ENCODE results near the gene DDX41.

The DDX41 gene

DNA sequence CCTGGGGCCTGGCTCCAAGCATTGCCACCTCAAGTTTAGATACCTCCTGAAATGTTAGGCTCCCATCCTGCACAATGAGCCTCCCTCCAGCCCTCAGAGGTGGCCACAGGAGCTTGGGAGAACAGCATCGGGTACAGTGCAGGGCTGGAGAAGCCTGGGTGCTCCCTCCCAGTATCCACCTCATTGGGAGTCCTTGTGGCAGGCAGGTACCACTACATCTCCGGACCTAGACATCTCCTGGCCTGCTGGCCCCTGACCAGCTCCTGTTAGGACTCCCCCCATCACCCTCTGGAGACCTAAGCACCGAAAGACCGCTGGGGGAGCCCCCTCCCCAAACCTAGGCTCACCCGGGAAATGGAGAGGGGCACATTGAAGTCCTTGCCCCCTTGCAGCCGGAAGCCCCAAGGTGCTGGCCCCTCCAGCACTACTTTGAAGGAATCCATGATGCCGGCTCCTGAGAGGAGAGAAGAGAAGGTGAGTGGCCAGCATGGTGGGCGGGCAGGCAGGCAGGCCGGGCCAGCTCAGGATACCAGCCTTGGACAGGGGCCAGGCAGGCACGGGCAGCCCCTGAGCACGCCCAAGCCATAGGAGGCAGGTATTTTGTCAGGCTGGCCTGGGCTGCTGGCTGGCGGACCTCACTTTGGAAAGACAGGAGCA lies 20.6 kb downstream of the DDX41 start:
- CTCF ChIA-PET, result interaction anchor here (0.6 to 16.4 kb wide), 11 partner anchors 21 to 266 kb away, joined by 3 to 261 read pairs (median 4); partner anchors contain the start of genes DBN1 and DDX41
- H3K4me3 ChIP-seq (ENCODE audit: low read depth, low read length), result peak overlapping the region; percentile 93
- POLR2A ChIA-PET, result interaction anchor here (0.5 to 15.7 kb wide), 25 partner anchors 9 to 187 kb away, joined by 3 to 401 read pairs (median 5); partner anchors contain the start of genes DBN1, DDX41 and DOK3
- DNase-seq (ENCODE audit: low read depth, low spot score), result no peak
- TF ChIP-seq, protein P1, sequence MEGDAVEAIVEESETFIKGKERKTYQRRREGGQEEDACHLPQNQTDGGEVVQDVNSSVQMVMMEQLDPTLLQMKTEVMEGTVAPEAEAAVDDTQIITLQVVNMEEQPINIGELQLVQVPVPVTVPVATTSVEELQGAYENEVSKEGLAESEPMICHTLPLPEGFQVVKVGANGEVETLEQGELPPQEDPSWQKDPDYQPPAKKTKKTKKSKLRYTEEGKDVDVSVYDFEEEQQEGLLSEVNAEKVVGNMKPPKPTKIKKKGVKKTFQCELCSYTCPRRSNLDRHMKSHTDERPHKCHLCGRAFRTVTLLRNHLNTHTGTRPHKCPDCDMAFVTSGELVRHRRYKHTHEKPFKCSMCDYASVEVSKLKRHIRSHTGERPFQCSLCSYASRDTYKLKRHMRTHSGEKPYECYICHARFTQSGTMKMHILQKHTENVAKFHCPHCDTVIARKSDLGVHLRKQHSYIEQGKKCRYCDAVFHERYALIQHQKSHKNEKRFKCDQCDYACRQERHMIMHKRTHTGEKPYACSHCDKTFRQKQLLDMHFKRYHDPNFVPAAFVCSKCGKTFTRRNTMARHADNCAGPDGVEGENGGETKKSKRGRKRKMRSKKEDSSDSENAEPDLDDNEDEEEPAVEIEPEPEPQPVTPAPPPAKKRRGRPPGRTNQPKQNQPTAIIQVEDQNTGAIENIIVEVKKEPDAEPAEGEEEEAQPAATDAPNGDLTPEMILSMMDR (IDR thresholded peaks at IDR 0.05; ENCODE audit: insufficient read depth, low read length, missing control alignments), result peak; percentile 56

DNA sequence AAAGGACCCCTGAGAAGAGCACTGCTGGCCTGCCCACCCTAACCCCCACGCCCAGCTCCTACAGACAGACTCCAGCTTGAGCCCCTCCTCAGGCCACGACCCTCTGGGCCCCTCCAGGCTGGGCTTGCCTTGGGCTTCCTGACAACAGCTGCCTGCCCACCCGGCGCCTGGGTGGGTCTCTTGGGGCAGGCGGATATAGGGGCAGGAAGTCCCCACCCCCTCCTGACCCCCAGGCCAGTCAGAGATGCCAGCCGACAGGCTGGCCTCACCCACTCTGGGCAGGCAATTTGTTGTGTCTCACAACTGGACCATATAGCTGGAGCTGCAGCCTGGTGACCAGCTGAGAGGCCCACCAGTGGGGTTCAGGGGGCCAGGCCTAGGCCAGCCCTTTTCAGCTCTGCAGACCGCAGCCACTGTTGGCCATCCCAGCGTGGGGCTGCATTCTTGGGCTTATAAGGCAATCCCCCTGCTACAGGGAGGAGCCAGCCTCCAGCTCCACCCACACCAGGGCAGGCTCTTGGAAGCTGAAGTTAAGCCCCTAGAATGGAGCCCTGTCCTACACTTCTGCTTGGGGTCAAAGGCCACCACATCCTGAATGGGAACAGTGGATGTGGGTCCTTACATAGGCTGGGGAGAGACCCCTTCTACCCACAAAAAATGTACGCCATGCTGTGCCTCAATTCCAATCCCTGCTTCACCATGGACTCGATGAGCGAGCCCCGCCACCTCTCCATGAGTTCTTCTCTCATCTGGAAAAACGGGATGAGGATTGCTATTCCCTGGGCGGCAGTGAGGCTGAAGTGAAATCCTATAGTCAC lies 21.3 kb downstream of the DDX41 start:
- ChIA-PET POLR2A (interaction anchor here (0.8 to 15.7 kb wide), 22 partner anchors 12 to 186 kb away, joined by 3 to 401 read pairs (median 6); partner anchors contain the start of genes DBN1, DOK3 and TMED9), CTCF (interaction anchor here (0.6 to 16.4 kb wide), 14 partner anchors 9 to 383 kb away, joined by 3 to 261 read pairs (median 4); partner anchors contain the start of genes DBN1 and DDX41)
- TF ChIP-seq, protein P1 (IDR thresholded peaks at IDR 0.05; ENCODE audit: insufficient read depth, low read length, missing control alignments), result no peak
- peak overlapping the region; percentile 93 for H3K4me3 ChIP-seq (ENCODE audit: low read depth, low read length)
- DNase-seq (ENCODE audit: low read depth, low spot score), result peak; percentile 78

DNA sequence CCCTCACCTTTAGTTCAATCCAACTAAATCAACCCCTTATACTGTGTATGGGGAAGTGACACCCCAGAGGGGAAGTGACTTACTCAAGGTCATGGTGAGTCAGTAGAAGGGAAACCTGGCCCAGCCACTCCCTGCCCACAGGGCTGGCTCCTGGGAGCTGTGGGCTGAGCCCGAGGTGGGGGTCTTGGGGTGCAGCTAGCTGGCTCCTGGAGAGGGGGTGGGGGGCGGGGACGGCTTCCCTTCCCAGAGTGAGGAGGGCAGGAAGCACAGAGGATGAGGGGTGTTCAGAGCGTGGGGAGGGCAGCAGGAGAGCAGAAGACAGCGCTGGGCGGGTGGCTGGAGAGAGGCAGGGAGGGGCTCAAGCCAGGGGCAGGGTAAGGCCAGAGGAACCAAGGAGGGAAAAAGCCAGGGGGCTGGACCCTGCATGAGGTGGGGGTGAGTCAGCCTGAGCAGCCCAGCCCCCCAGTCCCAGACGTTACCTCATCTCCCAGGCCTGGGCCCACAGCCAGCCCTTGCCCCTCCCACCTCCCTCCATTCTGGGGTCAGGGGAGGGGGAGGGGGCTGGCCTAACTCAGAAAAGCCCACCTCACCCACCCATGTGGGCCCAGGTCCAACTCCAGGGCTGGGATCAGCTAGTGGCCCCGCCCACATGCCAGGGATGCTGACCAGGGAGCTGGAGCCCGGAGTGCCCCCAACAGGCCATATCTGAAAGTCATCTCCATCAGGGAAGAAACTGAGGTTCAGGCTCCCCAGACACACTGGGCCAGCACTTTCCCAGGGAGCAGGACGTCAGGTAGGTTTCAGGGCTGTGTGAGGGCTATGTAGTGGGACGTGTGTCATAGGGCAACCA lies 22.2 kb downstream of the DDX41 start:
- POLR2A ChIA-PET, result interaction anchor here (0.9 to 15.7 kb wide), 14 partner anchors 15 to 185 kb away, joined by 3 to 401 read pairs (median 6); partner anchors contain the start of genes DBN1, DOK3 and TMED9

DNA sequence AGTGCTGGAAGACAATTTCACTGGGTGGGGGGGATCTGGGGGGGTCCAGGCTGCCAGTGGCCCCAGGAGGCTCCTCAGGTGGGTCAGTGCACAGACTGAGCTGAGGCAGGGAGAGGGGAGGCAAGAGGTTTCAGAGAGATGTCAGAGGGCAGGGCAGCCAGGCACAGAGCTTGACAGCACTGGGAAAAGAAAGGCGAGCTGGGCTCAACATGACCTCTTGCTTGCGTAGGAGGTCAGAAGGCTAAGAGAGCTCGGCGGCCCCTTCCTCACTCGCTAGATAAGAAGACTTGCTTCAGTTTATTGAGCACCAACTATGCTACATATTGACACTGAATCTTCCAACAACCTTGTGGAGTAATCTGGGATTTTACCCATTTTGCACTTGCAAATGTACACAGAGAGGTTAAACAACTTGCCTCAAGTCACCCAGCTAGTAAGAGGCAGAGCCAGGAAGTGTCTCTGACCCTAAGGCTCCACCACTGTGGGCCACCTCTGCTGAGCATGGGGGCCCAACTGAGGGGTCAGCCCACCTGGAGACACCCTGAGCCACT lies 22.9 kb downstream of the DDX41 start:
- ChIA-PET POLR2A (interaction anchor here (1.2 to 15.7 kb wide), 6 partner anchors 15 to 60 kb away, joined by 4 to 401 read pairs (median 6); partner anchors contain the start of genes DBN1 and DOK3), CTCF (interaction anchor here (1.2 to 16.4 kb wide), 5 partner anchors 8 to 103 kb away, joined by 3 to 261 read pairs (median 8); partner anchors contain the start of gene DBN1)
- DNase-seq (ENCODE audit: low read depth, low spot score), result no peak
- TF ChIP-seq, protein P1 (IDR thresholded peaks at IDR 0.05; ENCODE audit: insufficient read depth, low read length, missing control alignments), result no peak
- peak overlapping the region; percentile 93 for H3K4me3 ChIP-seq (ENCODE audit: low read depth, low read length)

More for the DNA sequence above, 22.2 kb downstream of the DDX41 start:
- no peak for DNase-seq (ENCODE audit: low read depth, low spot score)
- CTCF ChIA-PET, result interaction anchor here (0.9 to 16.4 kb wide), 9 partner anchors 8 to 382 kb away, joined by 3 to 261 read pairs (median 4); partner anchors contain the start of gene DBN1
- TF ChIP-seq, protein P1 (IDR thresholded peaks at IDR 0.05; ENCODE audit: insufficient read depth, low read length, missing control alignments), result peak; percentile 69
- peak overlapping the region; percentile 93 for H3K4me3 ChIP-seq (ENCODE audit: low read depth, low read length)

DNA sequence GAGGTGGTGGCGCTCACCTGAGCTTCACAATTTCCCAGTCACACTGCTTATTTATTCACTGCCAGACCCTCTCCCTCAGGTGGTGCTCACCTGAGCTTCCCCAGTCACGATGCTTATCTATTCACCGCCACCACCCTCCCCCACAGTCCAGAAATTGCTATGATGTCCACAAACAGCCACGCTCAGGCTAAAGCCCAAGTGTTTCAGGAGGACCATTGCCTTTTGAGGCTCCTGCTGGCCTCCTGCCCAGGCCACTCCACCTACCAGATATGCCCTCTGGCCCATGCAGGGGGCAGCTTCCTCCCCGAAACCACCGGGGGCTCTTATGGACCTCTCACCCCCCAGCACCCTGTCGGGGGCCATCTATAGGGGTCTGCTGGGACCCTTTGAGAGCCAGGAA lies 23.9 kb downstream of the DDX41 start:
- ChIA-PET POLR2A (interaction anchor here (0.7 to 15.7 kb wide), 4 partner anchors 14 to 45 kb away, joined by 3 to 401 read pairs (median 4); partner anchors contain the start of gene DBN1), CTCF (interaction anchor here (0.9 to 16.4 kb wide), 7 partner anchors 9 to 102 kb away, joined by 3 to 261 read pairs (median 8); partner anchors contain the start of gene DBN1)
- DNase-seq (ENCODE audit: low read depth, low spot score), result no peak
- TF ChIP-seq, protein P1 (IDR thresholded peaks at IDR 0.05; ENCODE audit: insufficient read depth, low read length, missing control alignments), result no peak
- H3K4me3 ChIP-seq (ENCODE audit: low read depth, low read length), result no peak overlapping the region; the same call in 1 of the 2 replicates

All from AG04449 (cell line).